Trophoblast cell (in vitro differentiated cells and primary cell): ENCODE measurements around the gene AKR1A1.
"Not testable (repeated sequence)": the region's sequence is repeated elsewhere in the genome, so short reads cannot be mapped to it uniquely, and the experiment has no call there.

Source experiments
- DNase-seq, 2 donors: peaks; one replicate each; pipeline ENCODE4 v3.0.0-alpha.2; 2016
- H2AFZ ChIP-seq: 2 replicates; pipeline ENCODE4 v1.6.1; 2013; ENCODE audit warnings: low read length, moderate library complexity, mild to moderate bottlenecking; ENCODE audit not compliant: insufficient read depth, poor library complexity
- H2AK5ac ChIP-seq: 2 replicates; pipeline ENCODE4 v1.6.1; 2013; ENCODE audit warnings: mild to moderate bottlenecking, low read length
- H2BK120ac ChIP-seq: 2 replicates; pipeline ENCODE4 v1.6.1; 2013; ENCODE audit warnings: low read length, mild to moderate bottlenecking, moderate library complexity; ENCODE audit not compliant: insufficient read depth, poor library complexity
- H2BK12ac ChIP-seq: 2 replicates; pipeline ENCODE4 v1.6.1; 2013; ENCODE audit warnings: mild to moderate bottlenecking, low read length, moderate library complexity
- H2BK5ac ChIP-seq: 2 replicates; pipeline ENCODE4 v1.6.1; 2013; ENCODE audit warnings: low read length, low read depth, moderate library complexity, mild to moderate bottlenecking; ENCODE audit not compliant: poor library complexity
- H3K14ac ChIP-seq: 2 replicates; pipeline ENCODE4 v1.6.1; 2013; ENCODE audit warnings: mild to moderate bottlenecking, low read length
- H3K18ac ChIP-seq: 2 replicates; pipeline ENCODE4 v1.6.1; 2013; ENCODE audit warnings: mild to moderate bottlenecking, low read length
- H3K23ac ChIP-seq: 2 replicates; pipeline ENCODE4 v1.6.1; 2013; ENCODE audit warnings: low read length
- H3K27ac ChIP-seq: 2 replicates; pipeline ENCODE4 v1.5.1; 2013; ENCODE audit warnings: low read depth, mild to moderate bottlenecking, inconsistent platforms, low read length, moderate library complexity
- H3K27me3 ChIP-seq: 2 replicates; pipeline ENCODE4 v1.6.1; 2013; ENCODE audit warnings: inconsistent platforms, mild to moderate bottlenecking, low read length, moderate library complexity; ENCODE audit not compliant: insufficient read depth
- H3K36me3 ChIP-seq, 2 experiments: 1 replicate in 1 of 2; 2 replicates in 1 of 2; pipeline ENCODE4 v1.6.1; 2013; ENCODE audit warnings: low read length in 2 of 2, mild to moderate bottlenecking in 2 of 2, moderate library complexity in 1 of 2; ENCODE audit not compliant: insufficient read depth in 2 of 2, control insufficient read depth in 1 of 2
- H3K4ac ChIP-seq: 2 replicates; pipeline ENCODE4 v1.6.1; 2013; ENCODE audit warnings: low read depth, mild to moderate bottlenecking, low read length, moderate library complexity
- H3K4me1 ChIP-seq, 2 experiments: 1 replicate in 1 of 2; 2 replicates in 1 of 2; pipeline ENCODE4 v1.6.1; 2013; ENCODE audit warnings: low read length in 2 of 2, mild to moderate bottlenecking in 2 of 2, moderate library complexity in 1 of 2; ENCODE audit not compliant: insufficient read depth in 2 of 2, control insufficient read depth in 1 of 2
- H3K4me2 ChIP-seq: 2 replicates; pipeline ENCODE4 v1.6.1; 2013; ENCODE audit warnings: inconsistent platforms, mild to moderate bottlenecking, low read length, moderate library complexity
- H3K4me3 ChIP-seq: 2 replicates; pipeline ENCODE4 v1.5.1; 2013; ENCODE audit warnings: mild to moderate bottlenecking, low read depth, low read length, inconsistent platforms
- H3K79me1 ChIP-seq: one replicate; pipeline ENCODE4 v1.6.1; 2013; ENCODE audit warnings: low read length
- H3K79me2 ChIP-seq: 2 replicates; pipeline ENCODE4 v1.6.1; 2013; ENCODE audit warnings: low read length, mild to moderate bottlenecking; ENCODE audit not compliant: control insufficient read depth, insufficient read depth, poor library complexity
- H3K9ac ChIP-seq: 2 replicates; pipeline ENCODE4 v1.6.1; 2013; ENCODE audit warnings: mild to moderate bottlenecking, low read length
- H3K9me3 ChIP-seq: 2 replicates; pipeline ENCODE4 v1.6.1; 2013; ENCODE audit warnings: low read depth, mild to moderate bottlenecking, control low read depth, inconsistent platforms, low read length; ENCODE audit not compliant: insufficient read depth
- H4K12ac ChIP-seq: 2 replicates; pipeline ENCODE4 v1.6.1; 2013; ENCODE audit warnings: low read depth, mild to moderate bottlenecking, low read length, moderate library complexity
- H4K8ac ChIP-seq: 2 replicates; pipeline ENCODE4 v1.6.1; 2013; ENCODE audit warnings: low read depth, mild to moderate bottlenecking, low read length, moderate library complexity
- H4K91ac ChIP-seq: one replicate; pipeline ENCODE4 v1.6.1; 2013; ENCODE audit warnings: low read depth, mild to moderate bottlenecking, low read length, moderate library complexity
- WGBS: extraction: QIAGEN DNeasy Blood & Tissue Kit; methylation state at CpG from one replicate; pipeline ENCODE4 v1.1.7; 2013; ENCODE audit warnings: missing lambda C conversion rate; ENCODE audit not compliant: insufficient read length, insufficient coverage; ENCODE audit errors: extremely low coverage; 5-methylcytosine and 5-hydroxymethylcytosine counted together

The AKR1A1 gene

DNA sequence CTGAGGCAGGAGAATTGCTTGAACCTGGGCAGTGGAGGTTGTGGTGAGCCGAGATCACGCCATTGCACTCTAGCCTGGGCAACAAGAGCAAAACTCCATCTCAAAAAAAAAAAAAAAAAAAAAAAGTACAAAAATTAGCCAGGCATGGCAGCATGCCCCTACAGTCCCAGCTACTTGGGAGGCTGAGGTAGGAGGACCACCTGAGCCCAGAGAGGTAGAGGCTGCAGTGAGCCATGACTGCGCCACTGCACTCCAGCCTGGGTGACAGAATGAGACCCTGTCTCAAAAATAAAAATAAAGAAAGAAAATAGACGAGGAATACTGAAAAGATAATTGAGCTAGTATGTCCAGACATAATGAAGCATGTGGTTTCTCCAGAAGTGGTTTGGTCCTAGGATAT, 32.3 kb upstream of the AKR1A1 start:
- H2AFZ ChIP-seq, result not testable (repeated sequence)

DNA sequence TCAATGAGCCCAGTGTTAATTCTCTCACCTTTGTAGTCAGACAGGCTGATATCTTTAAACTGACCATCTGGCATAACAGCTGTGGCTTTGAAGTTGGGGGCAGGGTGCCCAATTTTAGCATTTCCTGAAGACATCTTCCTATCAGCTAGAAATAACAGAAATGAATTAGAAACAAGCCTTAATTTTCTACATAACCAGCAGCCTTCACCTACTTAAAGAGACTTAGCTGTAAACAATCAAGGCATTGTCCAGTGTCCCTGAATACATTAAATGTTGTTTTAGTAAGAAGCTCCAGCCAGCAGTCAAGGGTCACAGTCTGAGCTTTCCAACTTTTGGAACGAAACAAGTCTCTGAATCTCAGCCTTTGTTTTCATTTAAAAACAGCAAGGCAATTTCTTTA, 31.7 kb upstream of the AKR1A1 start:
- peak overlapping the region; percentile 76 for H3K4ac ChIP-seq
- H2AFZ ChIP-seq, result no peak overlapping the region
- H4K91ac ChIP-seq, result no peak overlapping the region
- DNase-seq, result no peak
- H3K14ac ChIP-seq, result no peak overlapping the region
- no peak overlapping the region for H3K4me3 ChIP-seq
- H2BK12ac ChIP-seq, result no peak overlapping the region
- H3K9me3 ChIP-seq, result no peaks in the 10 kb centered on the region
- no peak overlapping the region for H3K9ac ChIP-seq
- H3K18ac ChIP-seq, result no peak overlapping the region
- no peak overlapping the region for H4K8ac ChIP-seq
- peaks cover 15 to 34% of the 10 kb centered on the region in 2 experiments for H3K36me3 ChIP-seq
- no CpG with 5 or more reads among the region's 1 CpG for WGBS
- no peaks in the 10 kb centered on the region for H3K27me3 ChIP-seq
- no peak overlapping the region for H2BK120ac ChIP-seq
- H3K4me2 ChIP-seq, result no peak overlapping the region
- H3K4me1 ChIP-seq, result peaks cover 0 to 12% of the 10 kb centered on the region in 2 experiments
- no peak overlapping the region for H3K23ac ChIP-seq
- H2BK5ac ChIP-seq, result no peak overlapping the region
- no peak overlapping the region for H2AK5ac ChIP-seq
- H4K12ac ChIP-seq, result no peak overlapping the region
- no peak overlapping the region for H3K27ac ChIP-seq
- H3K79me2 ChIP-seq, result peaks cover 20% of the 10 kb centered on the region
- H3K79me1 ChIP-seq, result peaks cover 15% of the 10 kb centered on the region

More for the DNA sequence above, 32.3 kb upstream of the AKR1A1 start:
- not testable (repeated sequence) for H3K9me3 ChIP-seq, H3K9ac ChIP-seq, H3K4me3 ChIP-seq, H2BK120ac ChIP-seq, H4K12ac ChIP-seq, DNase-seq, H2BK5ac ChIP-seq, H4K8ac ChIP-seq, H3K27ac ChIP-seq, H3K18ac ChIP-seq, H3K14ac ChIP-seq, H2AK5ac ChIP-seq, H3K27me3 ChIP-seq, H4K91ac ChIP-seq, H3K4ac ChIP-seq, H3K4me2 ChIP-seq, H3K23ac ChIP-seq, H2BK12ac ChIP-seq
- no CpG with 5 or more reads among the region's 4 CpGs for WGBS
- Histone ChIP-seq H3K4me1 (peaks cover 0 to 12% of the 10 kb centered on the region in 2 experiments), H3K79me1 (peaks cover 15% of the 10 kb centered on the region), H3K36me3 (peaks cover 19 to 39% of the 10 kb centered on the region in 2 experiments), H3K79me2 (peaks cover 20% of the 10 kb centered on the region)

DNA sequence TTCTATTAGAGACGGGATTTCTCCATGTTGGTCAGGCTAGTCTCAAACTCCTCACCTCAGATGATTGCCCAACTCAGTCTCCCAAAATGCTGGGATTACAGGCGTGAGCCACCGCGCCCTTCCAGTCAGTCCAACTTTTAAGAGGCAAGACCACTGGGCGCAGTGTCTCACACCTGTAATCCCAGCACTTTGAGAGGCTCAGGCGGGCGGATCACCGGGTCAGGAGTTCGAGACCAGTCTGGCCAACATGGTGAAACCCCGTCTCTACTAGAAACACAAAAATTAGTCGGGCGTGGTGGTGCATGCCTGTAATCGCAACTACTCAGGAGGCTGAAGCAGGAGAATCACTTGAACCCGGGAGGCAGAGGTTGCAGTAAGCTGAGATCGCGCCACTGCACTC, 30.9 kb upstream of the AKR1A1 start:
- H2BK12ac ChIP-seq, H3K14ac ChIP-seq, H3K9me3 ChIP-seq, H3K23ac ChIP-seq, H2AFZ ChIP-seq, DNase-seq, H4K12ac ChIP-seq, H2AK5ac ChIP-seq, H3K18ac ChIP-seq, H2BK5ac ChIP-seq, H4K91ac ChIP-seq, H3K27ac ChIP-seq, H3K4me3 ChIP-seq, H3K9ac ChIP-seq, H3K27me3 ChIP-seq, H4K8ac ChIP-seq, H2BK120ac ChIP-seq: not testable (repeated sequence)
- H3K4me1 ChIP-seq, result peaks cover 0 to 12% of the 10 kb centered on the region in 2 experiments
- peaks cover 20% of the 10 kb centered on the region for H3K79me2 ChIP-seq
- H3K4me2 ChIP-seq, result peak overlapping the region; percentile 15
- peak overlapping the region; percentile 91 for H3K4ac ChIP-seq
- H3K36me3 ChIP-seq, result peaks cover 15 to 27% of the 10 kb centered on the region in 2 experiments
- WGBS, result no CpG with 5 or more reads among the region's 16 CpGs
- H3K79me1 ChIP-seq, result peaks cover 15% of the 10 kb centered on the region

DNA sequence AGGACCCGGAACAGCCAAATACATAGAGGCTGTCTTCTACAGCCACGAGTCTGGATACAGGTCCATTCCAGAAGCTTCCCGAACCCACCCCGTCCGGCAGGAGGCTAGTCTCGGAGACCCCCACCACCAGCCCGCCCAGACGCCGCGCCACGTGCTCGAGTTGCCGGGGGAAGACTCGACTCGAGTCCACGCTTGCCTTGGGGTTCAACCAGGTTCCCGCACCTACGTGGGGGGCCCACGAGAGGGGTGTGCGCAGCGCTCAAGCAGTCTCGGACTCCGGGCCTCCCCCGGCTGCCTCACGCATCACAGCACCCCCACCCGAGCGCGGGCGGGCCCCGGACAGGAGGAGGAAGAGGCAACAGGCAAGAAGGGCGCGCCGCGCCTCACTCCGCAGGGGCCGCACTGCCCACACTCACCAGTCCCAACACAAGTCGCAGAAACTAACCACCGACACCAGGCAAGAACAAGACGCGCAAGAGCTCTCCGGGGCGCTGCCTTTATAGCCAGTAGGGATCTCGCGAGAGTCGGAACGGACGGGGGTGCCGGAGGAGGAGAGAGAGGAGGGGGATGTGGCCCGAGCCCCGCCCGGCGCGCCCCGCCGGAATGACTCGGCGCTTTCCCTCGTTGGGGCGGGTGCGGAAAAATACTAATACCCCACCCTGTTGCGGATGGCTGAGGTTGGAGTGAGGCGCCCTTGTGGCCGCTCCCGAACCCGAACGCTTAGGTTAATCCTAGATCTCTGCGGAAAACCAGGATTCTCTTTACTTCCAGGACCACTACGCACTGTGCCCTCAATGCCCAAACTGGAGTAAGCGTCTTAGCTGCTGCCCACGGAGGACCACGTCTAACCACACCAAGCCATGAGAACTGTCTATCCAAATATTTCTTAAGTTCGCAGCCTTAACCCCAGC, 29.0 kb upstream of the AKR1A1 start, which contains the start of gene PRDX1:
PRDX1 (minus strand) TSS at position 472 of the 911 bp plus-strand sequence. CDS start 2,841 bp downstream, outside the sequence.
- H3K9ac ChIP-seq, result peak within 1 kb of the TSS; percentile 77
- H4K12ac ChIP-seq, result peak within 1 kb of the TSS; percentile 92
- peak within 1 kb of the TSS; percentile 90 for H4K8ac ChIP-seq
- H3K36me3 ChIP-seq, result peaks cover 11 to 12% of the 10 kb centered on the region in 2 experiments
- H2AK5ac ChIP-seq, result peak within 1 kb of the TSS; percentile 67
- H3K79me2 ChIP-seq, result peaks cover 20% of the 10 kb centered on the region
- peak within 1 kb of the TSS; percentile 87 for H3K14ac ChIP-seq
- no peak within 1 kb of the TSS for H3K23ac ChIP-seq
- peak within 1 kb of the TSS; percentile 59 for H2BK12ac ChIP-seq
- peak within 1 kb of the TSS; percentile 83 for H3K4me2 ChIP-seq
- H2AFZ ChIP-seq, result peak within 1 kb of the TSS; percentile 55
- peak within 1 kb of the TSS; percentile 91 for H2BK5ac ChIP-seq
- WGBS, result no CpG with 5 or more reads among the region's 72 CpGs
- H3K4me3 ChIP-seq, result peak within 1 kb of the TSS; percentile 82
- H3K79me1 ChIP-seq, result peaks cover 15% of the 10 kb centered on the region
- peak within 1 kb of the TSS; percentile 93 for H3K4ac ChIP-seq
- H3K27me3 ChIP-seq, result no peaks in the 10 kb centered on the region
- DNase-seq, result peak; percentile 90 to 97
- peak within 1 kb of the TSS; percentile 72 for H2BK120ac ChIP-seq
- peak within 1 kb of the TSS; percentile 76 for H3K18ac ChIP-seq
- no peaks in the 10 kb centered on the region for H3K9me3 ChIP-seq
- H3K4me1 ChIP-seq, result peaks cover 0 to 12% of the 10 kb centered on the region in 2 experiments
- peak within 1 kb of the TSS; percentile 85 for H3K27ac ChIP-seq
- peak within 1 kb of the TSS; percentile 89 for H4K91ac ChIP-seq
